Trophoblast cell (in vitro differentiated cells and primary cell): Measurements from ENCODE around the gene KCNH2.

Source experiments
- DNase-seq, 2 donors: peaks; one replicate each; pipeline ENCODE4 v3.0.0-alpha.2; 2016
- H2AFZ ChIP-seq: 2 replicates; pipeline ENCODE4 v1.6.1; 2013; ENCODE audit warnings: low read length, moderate library complexity, mild to moderate bottlenecking; ENCODE audit not compliant: insufficient read depth, poor library complexity
- H2AK5ac ChIP-seq: 2 replicates; pipeline ENCODE4 v1.6.1; 2013; ENCODE audit warnings: mild to moderate bottlenecking, low read length
- H2BK120ac ChIP-seq: 2 replicates; pipeline ENCODE4 v1.6.1; 2013; ENCODE audit warnings: low read length, mild to moderate bottlenecking, moderate library complexity; ENCODE audit not compliant: insufficient read depth, poor library complexity
- H2BK12ac ChIP-seq: 2 replicates; pipeline ENCODE4 v1.6.1; 2013; ENCODE audit warnings: mild to moderate bottlenecking, low read length, moderate library complexity
- H2BK5ac ChIP-seq: 2 replicates; pipeline ENCODE4 v1.6.1; 2013; ENCODE audit warnings: low read length, low read depth, moderate library complexity, mild to moderate bottlenecking; ENCODE audit not compliant: poor library complexity
- H3K14ac ChIP-seq: 2 replicates; pipeline ENCODE4 v1.6.1; 2013; ENCODE audit warnings: mild to moderate bottlenecking, low read length
- H3K18ac ChIP-seq: 2 replicates; pipeline ENCODE4 v1.6.1; 2013; ENCODE audit warnings: mild to moderate bottlenecking, low read length
- H3K23ac ChIP-seq: 2 replicates; pipeline ENCODE4 v1.6.1; 2013; ENCODE audit warnings: low read length
- H3K27ac ChIP-seq: 2 replicates; pipeline ENCODE4 v1.5.1; 2013; ENCODE audit warnings: low read depth, mild to moderate bottlenecking, inconsistent platforms, low read length, moderate library complexity
- H3K27me3 ChIP-seq: 2 replicates; pipeline ENCODE4 v1.6.1; 2013; ENCODE audit warnings: inconsistent platforms, mild to moderate bottlenecking, low read length, moderate library complexity; ENCODE audit not compliant: insufficient read depth
- H3K36me3 ChIP-seq, 2 experiments: 1 replicate in 1 of 2; 2 replicates in 1 of 2; pipeline ENCODE4 v1.6.1; 2013; ENCODE audit warnings: low read length in 2 of 2, mild to moderate bottlenecking in 2 of 2, moderate library complexity in 1 of 2; ENCODE audit not compliant: insufficient read depth in 2 of 2, control insufficient read depth in 1 of 2
- H3K4ac ChIP-seq: 2 replicates; pipeline ENCODE4 v1.6.1; 2013; ENCODE audit warnings: low read depth, mild to moderate bottlenecking, low read length, moderate library complexity
- H3K4me1 ChIP-seq, 2 experiments: 1 replicate in 1 of 2; 2 replicates in 1 of 2; pipeline ENCODE4 v1.6.1; 2013; ENCODE audit warnings: low read length in 2 of 2, mild to moderate bottlenecking in 2 of 2, moderate library complexity in 1 of 2; ENCODE audit not compliant: insufficient read depth in 2 of 2, control insufficient read depth in 1 of 2
- H3K4me2 ChIP-seq: 2 replicates; pipeline ENCODE4 v1.6.1; 2013; ENCODE audit warnings: inconsistent platforms, mild to moderate bottlenecking, low read length, moderate library complexity
- H3K4me3 ChIP-seq: 2 replicates; pipeline ENCODE4 v1.5.1; 2013; ENCODE audit warnings: mild to moderate bottlenecking, low read depth, low read length, inconsistent platforms
- H3K79me1 ChIP-seq: one replicate; pipeline ENCODE4 v1.6.1; 2013; ENCODE audit warnings: low read length
- H3K79me2 ChIP-seq: 2 replicates; pipeline ENCODE4 v1.6.1; 2013; ENCODE audit warnings: low read length, mild to moderate bottlenecking; ENCODE audit not compliant: control insufficient read depth, insufficient read depth, poor library complexity
- H3K9ac ChIP-seq: 2 replicates; pipeline ENCODE4 v1.6.1; 2013; ENCODE audit warnings: mild to moderate bottlenecking, low read length
- H3K9me3 ChIP-seq: 2 replicates; pipeline ENCODE4 v1.6.1; 2013; ENCODE audit warnings: low read depth, mild to moderate bottlenecking, control low read depth, inconsistent platforms, low read length; ENCODE audit not compliant: insufficient read depth
- H4K12ac ChIP-seq: 2 replicates; pipeline ENCODE4 v1.6.1; 2013; ENCODE audit warnings: low read depth, mild to moderate bottlenecking, low read length, moderate library complexity
- H4K8ac ChIP-seq: 2 replicates; pipeline ENCODE4 v1.6.1; 2013; ENCODE audit warnings: low read depth, mild to moderate bottlenecking, low read length, moderate library complexity
- H4K91ac ChIP-seq: one replicate; pipeline ENCODE4 v1.6.1; 2013; ENCODE audit warnings: low read depth, mild to moderate bottlenecking, low read length, moderate library complexity
- WGBS: extraction: QIAGEN DNeasy Blood & Tissue Kit; methylation state at CpG from one replicate; pipeline ENCODE4 v1.1.7; 2013; ENCODE audit warnings: missing lambda C conversion rate; ENCODE audit not compliant: insufficient read length, insufficient coverage; ENCODE audit errors: extremely low coverage; 5-methylcytosine and 5-hydroxymethylcytosine counted together

KCNH2 gene

GRCh38 chr7:150994141-150994837 lies 16.2 kb upstream of the KCNH2 start:
- H2BK12ac ChIP-seq: no peak overlapping the region
- H3K27ac ChIP-seq: no peak overlapping the region
- no peak overlapping the region for H3K4me2 ChIP-seq
- no peaks in the 10 kb centered on the region for H3K36me3 ChIP-seq
- H3K9me3 ChIP-seq: peaks cover 16% of the 10 kb centered on the region
- no peaks in the 10 kb centered on the region for H3K79me1 ChIP-seq
- no peak overlapping the region for H3K18ac ChIP-seq
- no peak overlapping the region for H4K12ac ChIP-seq
- no peak overlapping the region for H2BK5ac ChIP-seq
- no peak overlapping the region for H3K23ac ChIP-seq
- no peaks in the 10 kb centered on the region for H3K4me1 ChIP-seq
- no peak overlapping the region for H2AK5ac ChIP-seq
- H3K79me2 ChIP-seq: no peaks in the 10 kb centered on the region
- H3K9ac ChIP-seq: no peak overlapping the region
- H3K4me3 ChIP-seq: no peak overlapping the region
- H4K8ac ChIP-seq: no peak overlapping the region
- H2AFZ ChIP-seq: no peak overlapping the region
- H3K27me3 ChIP-seq: no peaks in the 10 kb centered on the region
- H3K4ac ChIP-seq: no peak overlapping the region
- H3K14ac ChIP-seq: no peak overlapping the region
- WGBS: no CpG with 5 or more reads among the region's 15 CpGs
- no peak for DNase-seq
- no peak overlapping the region for H2BK120ac ChIP-seq
- H4K91ac ChIP-seq: no peak overlapping the region

GRCh38 chr7:150993511-150993910 lies 15.4 kb upstream of the KCNH2 start:
- no peaks in the 10 kb centered on the region for H3K79me2 ChIP-seq

DNA sequence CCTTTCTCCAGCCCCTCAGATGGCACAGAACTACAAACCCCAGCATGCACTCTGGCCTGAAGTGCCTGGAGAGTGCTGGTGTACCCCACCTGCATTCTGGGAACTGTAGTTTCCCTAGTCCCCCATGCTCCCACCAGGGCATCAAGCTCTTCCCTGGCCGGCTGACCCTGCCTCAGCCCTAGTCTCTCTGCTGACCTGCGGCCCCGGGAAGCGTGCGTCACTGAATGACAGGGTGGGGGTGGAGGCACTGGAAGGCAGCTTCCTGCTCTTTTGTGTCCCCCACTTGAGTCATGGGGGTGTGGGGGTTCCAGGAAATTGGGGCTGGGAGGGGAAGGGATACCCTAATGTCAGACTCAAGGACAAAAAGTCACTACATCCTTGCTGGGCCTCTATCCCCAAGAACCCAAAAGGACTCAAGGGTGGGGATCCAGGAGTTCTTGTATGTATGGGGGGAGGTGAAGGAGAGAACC lies 14.7 kb upstream of the KCNH2 start:
- H2BK12ac ChIP-seq: no peak overlapping the region
- H3K36me3 ChIP-seq: no peaks in the 10 kb centered on the region
- no peak overlapping the region for H2AK5ac ChIP-seq
- no peak overlapping the region for H3K4me3 ChIP-seq
- H3K18ac ChIP-seq: no peak overlapping the region
- H3K9me3 ChIP-seq: peaks cover 16% of the 10 kb centered on the region
- no peak overlapping the region for H2BK5ac ChIP-seq
- no peak overlapping the region for H3K14ac ChIP-seq
- no peak overlapping the region for H3K23ac ChIP-seq
- H3K4me2 ChIP-seq: no peak overlapping the region
- no peak overlapping the region for H3K27ac ChIP-seq
- no peak overlapping the region for H3K9ac ChIP-seq
- H2AFZ ChIP-seq: no peak overlapping the region
- H4K91ac ChIP-seq: no peak overlapping the region
- H4K12ac ChIP-seq: no peak overlapping the region
- WGBS: no CpG with 5 or more reads among the region's 5 CpGs
- H3K4ac ChIP-seq: no peak overlapping the region
- H3K4me1 ChIP-seq: no peaks in the 10 kb centered on the region
- no peak for DNase-seq
- no peaks in the 10 kb centered on the region for H3K79me2 ChIP-seq
- no peaks in the 10 kb centered on the region for H3K79me1 ChIP-seq
- no peak overlapping the region for H4K8ac ChIP-seq
- no peak overlapping the region for H2BK120ac ChIP-seq
- no peaks in the 10 kb centered on the region for H3K27me3 ChIP-seq

More at GRCh38 chr7:150993511-150993910, 15.4 kb upstream of the KCNH2 start:
- Histone ChIP-seq H2BK12ac (no peak overlapping the region), H3K18ac (no peak overlapping the region), H3K27me3 (no peaks in the 10 kb centered on the region), H3K36me3 (no peaks in the 10 kb centered on the region), H3K4me1 (no peaks in the 10 kb centered on the region), H3K9ac (no peak overlapping the region), H2BK5ac (no peak overlapping the region), H2AK5ac (no peak overlapping the region), H3K4me2 (no peak overlapping the region), H2AFZ (no peak overlapping the region), H3K4me3 (no peak overlapping the region), H3K27ac (no peak overlapping the region), H3K9me3 (peaks cover 16% of the 10 kb centered on the region), H4K8ac (no peak overlapping the region), H3K23ac (no peak overlapping the region), H4K91ac (no peak overlapping the region), H2BK120ac (no peak overlapping the region), H4K12ac (no peak overlapping the region), H3K79me1 (no peaks in the 10 kb centered on the region), H3K4ac (no peak overlapping the region), H3K14ac (no peak overlapping the region)
- no peak for DNase-seq
- WGBS: no CpG with 5 or more reads among the region's 14 CpGs

GRCh38 chr7:150992051-150992640 lies 14.0 kb upstream of the KCNH2 start:
- no peak overlapping the region for H4K91ac ChIP-seq
- DNase-seq: no peak
- H2BK12ac ChIP-seq: no peak overlapping the region
- H3K36me3 ChIP-seq: no peaks in the 10 kb centered on the region
- no peak overlapping the region for H3K18ac ChIP-seq
- no peaks in the 10 kb centered on the region for H3K79me2 ChIP-seq
- no peaks in the 10 kb centered on the region for H3K79me1 ChIP-seq
- WGBS: no CpG with 5 or more reads among the region's 6 CpGs
- H3K4me2 ChIP-seq: no peak overlapping the region
- no peak overlapping the region for H3K14ac ChIP-seq
- H3K27me3 ChIP-seq: no peaks in the 10 kb centered on the region
- H2BK120ac ChIP-seq: no peak overlapping the region
- no peak overlapping the region for H2AK5ac ChIP-seq
- no peak overlapping the region for H3K23ac ChIP-seq
- H3K4ac ChIP-seq: no peak overlapping the region
- peaks cover 16% of the 10 kb centered on the region for H3K9me3 ChIP-seq
- H3K4me1 ChIP-seq: no peaks in the 10 kb centered on the region
- no peak overlapping the region for H3K4me3 ChIP-seq
- no peak overlapping the region for H4K12ac ChIP-seq
- no peak overlapping the region for H3K9ac ChIP-seq
- H4K8ac ChIP-seq: no peak overlapping the region
- H2AFZ ChIP-seq: no peak overlapping the region
- H3K27ac ChIP-seq: no peak overlapping the region
- H2BK5ac ChIP-seq: no peak overlapping the region
